ENCODE results near the gene MTARC2.
"Not testable (repeated sequence)": the region's sequence is repeated elsewhere in the genome, so short reads cannot be mapped to it uniquely, and the experiment has no call there.

Gene MTARC2

DNA sequence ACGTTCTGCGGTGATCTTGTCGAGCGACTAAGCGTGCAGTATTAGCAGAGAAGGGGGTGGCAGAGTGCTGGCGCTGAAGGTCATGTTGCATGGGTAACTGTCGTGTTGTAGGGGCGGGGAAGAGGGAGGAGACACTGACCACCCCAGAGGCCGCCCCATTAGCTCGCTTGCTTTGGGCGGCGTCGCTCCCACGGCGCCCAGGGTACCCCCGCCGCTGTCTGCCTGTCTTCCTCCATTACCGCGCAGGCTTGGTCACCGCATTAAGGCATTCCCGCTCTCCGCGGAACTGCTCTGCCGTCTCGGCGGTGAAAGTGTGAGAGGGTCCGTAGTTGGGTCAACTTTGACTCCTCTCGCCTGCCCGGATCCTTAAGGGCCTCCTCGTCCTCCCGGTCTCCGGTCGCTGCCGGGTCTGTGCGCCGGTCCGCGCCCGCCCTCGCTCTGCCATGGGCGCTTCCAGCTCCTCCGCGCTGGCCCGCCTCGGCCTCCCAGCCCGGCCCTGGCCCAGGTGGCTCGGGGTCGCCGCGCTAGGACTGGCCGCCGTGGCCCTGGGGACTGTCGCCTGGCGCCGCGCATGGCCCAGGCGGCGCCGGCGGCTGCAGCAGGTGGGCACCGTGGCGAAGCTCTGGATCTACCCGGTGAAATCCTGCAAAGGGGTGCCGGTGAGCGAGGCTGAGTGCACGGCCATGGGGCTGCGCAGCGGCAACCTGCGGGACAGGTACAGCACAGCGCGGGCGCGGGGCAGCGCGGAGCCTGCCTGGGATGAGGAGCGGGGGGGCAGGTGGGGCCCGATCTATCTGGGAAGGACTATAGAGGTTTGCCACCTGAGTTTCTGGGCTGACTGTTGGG lies at the start of gene MTARC2:
TSS of gene MTARC2 (plus strand) at position 234 of the 846 bp plus-strand sequence. CDS start at position 444, 210 bp downstream.
- DNase-seq (ENCODE audit: low read depth, low spot score), result peak; percentile 21

DNA sequence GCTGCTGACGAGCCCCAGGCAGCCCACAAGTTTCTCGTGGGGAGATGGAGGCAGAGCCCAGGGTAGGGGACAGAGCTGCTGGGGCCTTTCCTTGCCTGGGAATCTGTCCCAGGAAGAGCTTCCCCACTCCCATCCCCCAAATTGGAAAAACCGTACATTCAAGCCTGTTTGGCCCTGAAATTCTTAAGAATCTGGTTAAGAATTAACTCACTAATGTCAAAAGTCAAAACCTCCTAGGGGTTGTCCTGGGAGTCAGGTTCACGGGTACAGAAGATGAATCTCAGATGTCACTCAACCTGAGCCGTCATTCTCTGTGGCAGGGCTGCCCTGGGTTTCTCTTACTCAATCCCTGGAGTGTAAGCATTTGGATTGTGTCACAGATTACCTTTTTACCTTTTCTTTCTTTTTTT lies 49.5 kb upstream of the MTARC2 start:
- DNase-seq (ENCODE audit: low read depth, low spot score), result no peak

- DNase-seq (ENCODE audit: low read depth, low spot score), result no peak
Observed at GRCh38 chr1:220699044-220699443, 49.1 kb upstream of the MTARC2 start.

DNA sequence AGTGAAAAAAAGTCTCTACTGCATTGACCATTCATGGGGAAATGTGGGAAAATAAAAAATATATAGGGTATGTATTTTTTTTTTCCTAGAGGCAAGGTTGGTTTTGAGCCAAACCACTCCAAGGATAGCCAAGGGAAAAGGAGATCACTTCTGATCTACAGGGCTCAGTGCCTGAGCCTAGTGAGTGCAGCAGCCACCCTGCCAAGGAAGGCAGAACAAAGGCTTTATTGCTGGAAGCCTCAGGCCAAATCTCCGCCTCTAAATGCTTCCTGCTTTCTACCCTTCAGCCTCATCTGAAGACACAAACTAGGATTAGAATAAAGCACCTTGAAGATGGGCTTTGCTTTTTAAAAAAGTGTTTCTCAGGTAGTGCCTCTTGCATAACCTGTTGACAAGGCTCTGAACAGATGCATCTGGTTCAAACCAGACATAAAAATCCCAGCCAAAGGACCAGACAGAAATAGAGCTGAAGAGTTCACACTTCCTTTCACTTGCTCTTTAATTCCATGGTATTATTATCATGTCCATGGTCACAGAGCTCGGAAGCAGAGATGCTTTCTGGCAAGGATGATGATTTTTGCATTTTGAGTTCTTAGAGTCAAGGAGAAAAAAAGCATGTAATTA lies 47.5 kb upstream of the MTARC2 start:
- DNase-seq (ENCODE audit: low read depth, low spot score), result no peak

- no peak for DNase-seq (ENCODE audit: low read depth, low spot score)
Observed at GRCh38 chr1:220701974-220702373, 46.1 kb upstream of the MTARC2 start.

DNA sequence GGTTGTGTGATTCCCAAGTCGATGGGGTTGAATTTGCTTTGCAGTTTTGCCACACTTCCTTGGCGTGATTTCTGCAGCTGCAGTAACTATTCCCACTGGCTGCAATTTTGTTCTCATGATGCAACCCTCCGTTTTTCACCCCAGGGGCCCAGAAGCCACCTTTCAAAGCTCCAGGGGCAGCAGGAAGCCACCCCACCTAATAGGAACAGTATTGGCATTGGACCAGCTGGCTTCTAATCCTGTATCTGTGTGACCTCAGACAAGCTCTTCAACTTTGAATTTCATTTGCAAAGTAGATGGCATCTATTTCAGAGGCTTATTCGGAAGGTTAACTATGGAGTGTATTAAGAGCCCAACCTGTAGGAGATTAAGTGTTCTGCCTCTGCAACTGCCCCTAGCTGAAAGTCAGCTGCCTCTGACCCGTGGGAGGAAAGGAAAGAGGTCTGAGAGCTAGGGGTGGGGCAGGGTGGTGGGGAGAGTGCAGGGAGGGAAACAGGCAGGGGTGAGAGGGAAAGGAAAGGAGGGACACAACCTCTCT lies 45.3 kb upstream of the MTARC2 start:
- no peak for DNase-seq (ENCODE audit: low read depth, low spot score)

DNA sequence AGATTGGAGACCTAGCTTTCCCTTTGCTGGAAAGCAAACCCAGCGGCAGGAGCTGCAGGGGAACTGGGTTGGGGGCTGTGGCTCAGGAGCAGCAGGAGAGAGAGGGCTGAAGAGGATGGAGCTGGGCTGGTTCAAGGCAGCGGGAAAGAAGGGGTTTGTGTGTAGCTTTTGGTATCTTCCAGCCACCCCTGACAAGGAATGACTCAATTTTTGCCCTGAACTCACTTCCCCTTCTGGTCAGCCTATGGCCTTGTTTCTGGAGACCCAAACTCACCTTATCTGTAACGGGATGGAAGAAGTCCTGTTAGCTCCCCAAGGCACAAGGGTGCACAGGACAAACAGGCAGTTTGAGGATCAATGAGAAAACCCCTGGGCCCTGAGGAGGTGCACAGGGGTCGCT lies 44.8 kb upstream of the MTARC2 start:
- no peak for DNase-seq (ENCODE audit: low read depth, low spot score)

DNA sequence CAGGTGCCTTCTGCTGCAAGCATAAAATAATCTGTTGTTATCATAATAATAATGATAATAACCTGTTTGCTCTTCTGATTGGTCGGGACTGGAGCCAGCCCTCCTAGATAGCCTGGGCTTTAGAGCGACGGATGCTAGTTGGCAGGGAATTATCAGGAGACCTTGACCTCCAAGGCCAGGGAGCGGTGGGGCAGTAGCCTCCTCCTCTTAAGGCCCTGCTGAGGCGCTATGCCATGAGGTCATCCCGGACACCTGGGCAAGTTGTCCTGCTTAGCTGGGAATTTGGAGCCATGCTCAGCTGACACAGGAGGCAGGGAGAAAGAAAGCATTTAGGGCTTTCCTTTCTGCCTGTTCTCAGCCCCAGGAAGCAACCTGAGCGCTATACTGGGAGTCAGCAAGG lies 42.3 kb upstream of the MTARC2 start:
- DNase-seq (ENCODE audit: low read depth, low spot score), result no peak

- DNase-seq (ENCODE audit: low read depth, low spot score), result no peak
Observed at GRCh38 chr1:220706480-220706879, 41.6 kb upstream of the MTARC2 start.

DNA sequence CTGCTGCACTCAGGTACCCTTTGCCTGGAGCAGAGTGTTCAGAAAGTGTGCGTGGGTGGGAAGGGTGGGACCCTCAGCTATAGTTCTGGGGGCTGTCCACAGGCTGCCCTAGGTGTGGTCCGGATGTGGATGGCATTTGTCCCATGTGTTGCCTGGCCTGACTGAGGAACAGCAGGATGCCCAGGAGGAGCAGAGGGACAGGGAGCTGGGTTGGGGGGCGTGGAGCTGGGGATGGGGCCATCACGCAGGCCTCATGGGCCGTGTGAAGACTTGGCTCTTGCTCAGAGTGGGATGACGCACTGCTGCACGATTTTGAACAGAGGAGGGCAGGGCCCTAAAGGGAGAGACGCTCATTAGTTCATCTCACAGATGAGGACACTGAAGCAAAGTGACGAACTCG lies 41.0 kb upstream of the MTARC2 start:
- no peak for DNase-seq (ENCODE audit: low read depth, low spot score)

DNA sequence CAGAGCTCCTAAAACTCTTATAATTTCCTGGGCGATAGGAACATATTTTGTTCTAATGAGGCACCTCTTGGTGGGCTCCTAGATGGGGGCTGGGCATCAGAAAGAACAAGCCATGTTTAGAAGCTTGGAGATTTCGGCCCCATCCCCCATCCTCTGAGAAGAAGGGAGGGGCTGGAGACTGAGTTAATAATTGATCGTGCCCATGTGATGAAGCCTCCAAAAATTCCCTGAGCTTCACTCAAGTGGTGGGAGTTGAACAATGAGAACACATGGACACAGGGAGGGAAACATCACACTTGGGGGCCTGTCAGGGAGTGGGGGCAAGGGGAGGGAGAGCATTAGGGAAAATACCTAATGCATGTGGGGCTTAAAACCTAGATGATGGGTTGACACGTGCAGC lies 39.9 kb upstream of the MTARC2 start:
- no peak for DNase-seq (ENCODE audit: low read depth, low spot score)

DNA sequence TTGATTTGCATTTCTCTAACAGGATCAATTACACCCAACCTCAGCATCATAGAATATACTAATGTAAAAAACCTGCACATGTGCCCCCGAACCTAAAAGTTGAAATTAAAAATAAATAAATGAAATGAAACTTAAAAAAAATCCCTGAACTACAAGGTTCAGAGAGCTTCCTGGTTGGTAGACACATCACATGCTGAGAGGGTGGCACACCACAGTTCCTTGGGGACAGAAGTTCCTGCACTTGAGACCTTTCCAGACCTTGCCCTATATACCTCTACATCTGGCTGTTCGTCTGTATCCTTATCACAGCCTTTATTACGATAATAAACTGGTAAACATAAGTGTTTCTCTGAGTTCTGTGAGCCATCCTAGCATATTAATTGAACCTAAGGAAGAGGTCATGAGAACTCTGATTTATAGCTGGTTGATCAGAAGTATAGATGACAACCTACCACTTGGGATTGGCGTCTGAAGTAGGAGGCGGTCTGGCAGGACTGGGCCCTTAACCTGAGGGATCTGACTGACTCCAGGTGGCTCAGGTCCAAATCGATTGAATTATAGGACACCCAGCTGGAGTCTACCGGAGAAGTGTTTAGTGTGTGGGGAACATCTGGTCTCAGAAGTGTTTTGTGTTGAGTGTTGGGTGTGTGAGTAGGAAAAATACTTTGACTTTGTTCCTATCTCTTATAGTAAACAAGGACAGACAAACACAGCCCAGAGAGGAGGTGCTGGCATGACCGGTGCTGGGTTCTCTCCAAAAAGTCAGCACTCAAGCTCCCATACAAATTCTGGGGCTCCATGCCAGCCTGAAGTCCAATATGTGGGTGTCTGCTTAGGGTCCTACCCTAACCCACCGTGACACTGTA lies 39.0 kb upstream of the MTARC2 start:
- no peak for DNase-seq (ENCODE audit: low read depth, low spot score)

DNA sequence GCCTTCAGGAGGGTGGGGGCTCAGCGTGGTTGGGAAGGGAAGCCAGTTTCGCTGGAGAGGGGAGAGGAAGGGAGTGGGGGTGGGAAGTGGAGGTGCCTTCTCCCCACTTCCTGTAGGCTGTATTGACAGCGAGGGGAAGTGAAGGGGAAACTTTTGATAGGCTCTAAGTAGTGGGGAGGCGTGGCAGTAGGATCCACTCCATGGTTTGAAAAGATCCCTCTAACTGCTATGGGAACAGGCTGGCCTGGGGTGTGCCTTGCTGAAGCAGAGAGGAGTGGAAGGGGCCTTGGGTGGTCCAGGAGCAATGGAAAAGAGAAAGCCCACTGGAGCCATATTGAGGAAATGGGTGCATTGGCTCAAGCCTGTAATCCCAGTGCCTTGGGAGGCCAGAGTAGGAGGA lies 37.8 kb upstream of the MTARC2 start:
- DNase-seq (ENCODE audit: low read depth, low spot score), result no peak

DNA sequence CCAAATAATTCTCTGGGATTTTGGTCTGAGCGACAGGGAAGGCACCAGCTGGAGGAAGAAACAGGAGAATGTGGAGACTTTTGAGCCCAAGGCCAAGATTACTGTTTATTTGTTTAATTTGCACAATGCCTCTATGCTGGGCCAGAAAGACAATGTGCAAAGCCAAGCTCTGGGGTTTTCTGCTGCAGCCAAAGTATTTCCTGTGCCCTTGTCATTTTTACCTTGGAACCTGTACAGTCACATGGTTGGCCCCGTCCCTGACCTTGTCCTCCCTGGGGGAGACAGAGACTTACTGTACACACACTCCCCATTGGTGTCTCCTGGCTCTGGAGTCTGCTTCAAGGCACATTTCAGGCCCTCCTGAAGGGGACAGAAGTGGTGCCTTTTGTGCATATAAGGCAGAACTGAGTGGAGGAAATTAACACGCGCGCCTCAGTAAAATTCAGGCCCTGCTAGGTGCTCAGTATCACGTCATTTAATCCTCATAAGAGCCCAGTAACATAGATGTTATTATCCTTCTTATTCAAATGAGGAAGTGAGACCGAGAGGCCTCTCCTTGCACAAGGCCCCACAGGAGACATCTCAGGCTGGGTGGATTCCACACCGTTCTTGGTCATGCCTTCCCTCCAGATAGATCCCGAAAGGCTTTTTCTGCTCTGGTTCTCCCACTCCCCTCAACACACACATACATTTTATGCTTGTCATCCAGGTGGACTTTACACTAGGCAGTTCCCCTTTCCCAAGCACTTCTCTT lies 36.9 kb upstream of the MTARC2 start:
- no peak for DNase-seq (ENCODE audit: low read depth, low spot score)

GRCh38 chr1:220715986-220716385 lies 32.1 kb upstream of the MTARC2 start:
- DNase-seq (ENCODE audit: low read depth, low spot score), result not testable (repeated sequence)

- DNase-seq (ENCODE audit: low read depth, low spot score), result no peak
Observed at GRCh38 chr1:220717800-220718640, 30.1 kb upstream of the MTARC2 start.

DNA sequence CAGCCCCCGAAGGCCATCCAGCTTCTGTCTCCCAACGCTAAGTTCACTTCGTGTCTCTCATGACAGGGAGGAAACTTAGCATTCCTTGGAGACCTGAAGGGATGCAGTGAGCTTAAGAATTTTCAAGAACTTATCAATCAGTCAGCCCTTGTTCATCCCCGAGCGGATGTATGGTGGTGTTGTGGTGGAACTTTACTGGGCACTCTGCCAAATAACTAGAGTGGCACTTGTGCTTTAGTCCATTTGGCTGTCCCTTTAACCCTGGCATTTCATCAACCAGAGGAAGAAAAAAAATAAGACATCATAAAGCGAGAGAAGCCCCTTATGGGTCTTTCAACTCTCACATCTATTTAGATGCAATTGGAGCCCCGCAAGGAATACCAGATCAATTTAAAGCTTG lies 26.9 kb upstream of the MTARC2 start:
- DNase-seq (ENCODE audit: low read depth, low spot score), result not testable (repeated sequence)

DNA sequence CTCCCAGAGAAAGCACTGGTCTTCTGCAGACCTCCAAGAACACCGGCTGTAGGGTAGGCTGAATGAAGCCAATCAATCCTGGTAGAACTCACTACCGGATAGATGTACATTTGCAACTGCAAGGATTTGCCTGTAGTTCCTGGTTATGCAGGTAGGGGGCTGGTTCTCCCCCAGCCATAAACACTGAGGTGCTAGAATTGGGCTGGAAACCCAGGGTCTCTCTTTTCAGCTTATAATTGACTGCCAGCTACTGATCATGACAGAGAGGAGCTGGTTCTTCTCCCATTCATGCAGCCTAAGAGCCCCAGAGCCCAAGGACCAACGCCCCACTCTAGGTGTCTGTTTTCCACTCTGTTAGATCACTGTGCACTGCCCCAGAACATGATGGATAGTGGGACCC lies 21.5 kb upstream of the MTARC2 start:
- DNase-seq (ENCODE audit: low read depth, low spot score), result no peak

- DNase-seq (ENCODE audit: low read depth, low spot score), result no peak
Observed at GRCh38 chr1:220727519-220727918, 20.6 kb upstream of the MTARC2 start.

DNA sequence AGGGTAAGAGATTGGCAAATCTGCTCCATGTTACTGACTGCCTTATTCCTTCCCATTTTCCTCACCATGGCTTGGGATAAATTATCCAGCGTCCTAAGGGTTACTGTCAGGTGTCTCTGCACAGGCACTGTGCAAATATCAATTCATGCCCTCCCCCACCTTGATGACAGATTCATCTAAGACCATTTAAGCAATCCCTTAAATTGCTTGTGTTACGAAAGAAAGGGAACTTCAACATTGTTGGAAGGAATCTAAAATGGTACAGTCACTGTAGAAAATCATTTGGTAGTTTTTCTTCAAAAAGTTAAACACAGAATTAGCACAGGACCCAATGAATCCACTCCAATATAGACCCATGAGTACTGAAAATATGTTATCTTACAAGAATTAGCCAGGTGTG lies 17.6 kb upstream of the MTARC2 start:
- DNase-seq (ENCODE audit: low read depth, low spot score), result no peak
